Kidney (tissue), 14 donors: Measurements from ENCODE around the gene DLGAP3. TPM values are rescaled to one million over a fixed set of nuclear protein-coding genes. Genes with fewer than 3 reads are reported as not detected.

Source experiments
- DNase-seq, 5 donors: peaks; one replicate each; pipeline ENCODE4 v3.0.0-alpha.2; 2013 to 2020
- FAIRE-seq: peaks from 2 replicates; lab custom pipeline; 2012; peaks lifted over from hg19 to GRCh38; lab: Jason Lieb, UNC
- H3K27ac ChIP-seq, 2 donors: one replicate each; pipeline ENCODE4 v1.7.0; 2013; ENCODE audit warnings: low read depth in 2 of 2, low read length in 2 of 2, inconsistent platforms in 1 of 2
- H3K27me3 ChIP-seq: one replicate; pipeline ENCODE4 v1.7.1; 2013; ENCODE audit warnings: low read length, inconsistent platforms; ENCODE audit not compliant: control insufficient read depth, insufficient read depth
- H3K36me3 ChIP-seq, 3 donors: one replicate each; pipeline versions ENCODE4 v1.7.0 to v1.7.1; 2013; ENCODE audit warnings: low read length in 3 of 3, control low read depth in 1 of 3, inconsistent platforms in 1 of 3; ENCODE audit not compliant: insufficient read depth in 3 of 3, control insufficient read depth in 2 of 3
- H3K4me1 ChIP-seq, 3 donors: one replicate each; pipeline versions ENCODE4 v1.7.0 to v1.7.1; 2013; ENCODE audit warnings: low read length in 3 of 3, inconsistent platforms in 1 of 3, low read depth in 1 of 3; ENCODE audit not compliant: control insufficient read depth in 2 of 3, insufficient read depth in 2 of 3
- H3K4me3 ChIP-seq, 3 donors: one replicate each; pipeline versions ENCODE4 v1.7.0 to v1.8.1; 2013; ENCODE audit warnings: low read length in 3 of 3, control low read depth in 1 of 3, inconsistent platforms in 1 of 3
- H3K9ac ChIP-seq, 3 donors: one replicate each; pipeline versions ENCODE4 v1.7.0 to v1.7.1; 2013; ENCODE audit warnings: low read length in 3 of 3, control low read depth in 1 of 3, inconsistent platforms in 1 of 3
- H3K9me3 ChIP-seq, 3 donors: one replicate each; pipeline versions ENCODE4 v1.7.0 to v1.7.1; 2013; ENCODE audit warnings: low read length in 3 of 3, control low read depth in 1 of 3, inconsistent platforms in 1 of 3; ENCODE audit not compliant: control insufficient read depth in 2 of 3, insufficient read depth in 1 of 3
- CTCF ChIP-seq: IDR thresholded peaks from 3 replicates; pipeline ENCODE4 v1.5.1; 2012; ENCODE audit warnings: mild to moderate bottlenecking, moderate library complexity, borderline replicate concordance; ENCODE audit not compliant: insufficient read depth; ENCODE audit errors: extremely low read depth
- intact Hi-C: fragments of 100-400 bp; cut with DNase I; formaldehyde crosslinking; loops from one replicate; pipeline ENCODE4 v1.11.1; 2022
- polyA plus RNA-seq: library from polyadenylated mRNA; stranded (reverse); fragments of 350-450 nt; fragmentation: Illumina TruSeq; extraction: RNeasy Lipid Tissue Mini Kit (QIAGEN cat#74804); gene quantifications from one replicate; pipeline ENCODE4 v1.2.3, GENCODE V29; 2014; ENCODE audit warnings: low read depth, low replicate concordance; ENCODE audit not compliant: insufficient read depth
- total RNA-seq: library from RNA; stranded (reverse); fragmentation: NEBNext Ultra II Directional; extraction: Animal tissue kit (Norgen Biotek cat#: 25700); gene quantifications from one replicate; pipeline ENCODE4 v1.2.1, GENCODE V29; 2021
- donor health status: control.
- donor health status: control.
- donor health status: control.
- donor health status: control.
- donor health status: control.
- donor health status: DM: yes; HTN: yes; CAD: no.
- donor health status: Normal renal cell carcinoma (clear cell type).

DLGAP3 gene
- total and polyA plus RNA-seq, 2 donors from 2014 or later = 0.71 to 1.0 TPM

GRCh38 chr1:34924759-34925555 lies 4.5 kb downstream of the DLGAP3 start:
- DNase-seq = peak; percentile 74 to 90 (median 86)
- Histone ChIP-seq H3K27me3 (peaks cover 10% of the 10 kb centered on the region), H3K27ac (no peak overlapping the region), H3K9me3 (no peaks in the 10 kb centered on the region), H3K4me3 (no peak overlapping the region), H3K4me1 (peaks cover 0 to 6% (median 3%) of the 10 kb centered on the region in 3 donors), H3K36me3 (no peaks in the 10 kb centered on the region), H3K9ac (no peak overlapping the region)
- FAIRE-seq = no peak
- no peak for TF ChIP-seq CTCF
- intact Hi-C loops = no loop called here

GRCh38 chr1:34923490-34923889 lies 6.0 kb downstream of the DLGAP3 start:
- FAIRE-seq (no peak), DNase-seq (no peak)
- Histone ChIP-seq H3K9ac (no peak overlapping the region), H3K36me3 (no peaks in the 10 kb centered on the region), H3K4me3 (no peak overlapping the region), H3K9me3 (no peaks in the 10 kb centered on the region), H3K27me3 (peaks cover 6% of the 10 kb centered on the region), H3K4me1 (no peaks in the 10 kb centered on the region), H3K27ac (no peak overlapping the region)
- intact Hi-C loops = no loop called here
- TF ChIP-seq CTCF = no peak

- no peaks in the 10 kb centered on the region for H3K4me1 ChIP-seq
- H3K36me3 ChIP-seq = no peaks in the 10 kb centered on the region
- no peaks in the 10 kb centered on the region for H3K9me3 ChIP-seq
- no peak overlapping the region for H3K4me3 ChIP-seq
- no peaks in the 10 kb centered on the region for H3K27me3 ChIP-seq
- FAIRE-seq (no peak), DNase-seq (peak in 1 of 5 donors; percentile 8)
- intact Hi-C loops = no loop called here
- no peak overlapping the region for H3K9ac ChIP-seq
- no peak for TF ChIP-seq CTCF
- no peak overlapping the region for H3K27ac ChIP-seq
These were observed 10.4 kb downstream of the DLGAP3 start for GRCh38 chr1:34918977-34919561.
